ENCODE data around the gene METTL17.

The METTL17 gene

GRCh38 chr14:21032326-21033132 lies 42.7 kb downstream of the METTL17 start:
- in situ Hi-C loops (cut with MboI; ENCODE audit: low sequenced_read_pairs, unreplicated experiment), result no loop called here
- DNase-seq (ENCODE audit: low spot score), result no peak
- TF ChIP-seq CTCF (IDR thresholded peaks at IDR 0.05; ENCODE audit: borderline replicate concordance, control extremely low read depth, extremely low read depth, insufficient read depth, missing control alignments), result no peak

- no peak for DNase-seq (ENCODE audit: low spot score)
- no peak for TF ChIP-seq CTCF (IDR thresholded peaks at IDR 0.05; ENCODE audit: borderline replicate concordance, control extremely low read depth, extremely low read depth, insufficient read depth, missing control alignments)
- in situ Hi-C loops (cut with MboI; ENCODE audit: low sequenced_read_pairs, unreplicated experiment), result no loop called here
Measured at GRCh38 chr14:21033133-21033698, 43.4 kb downstream of the METTL17 start.

DNA sequence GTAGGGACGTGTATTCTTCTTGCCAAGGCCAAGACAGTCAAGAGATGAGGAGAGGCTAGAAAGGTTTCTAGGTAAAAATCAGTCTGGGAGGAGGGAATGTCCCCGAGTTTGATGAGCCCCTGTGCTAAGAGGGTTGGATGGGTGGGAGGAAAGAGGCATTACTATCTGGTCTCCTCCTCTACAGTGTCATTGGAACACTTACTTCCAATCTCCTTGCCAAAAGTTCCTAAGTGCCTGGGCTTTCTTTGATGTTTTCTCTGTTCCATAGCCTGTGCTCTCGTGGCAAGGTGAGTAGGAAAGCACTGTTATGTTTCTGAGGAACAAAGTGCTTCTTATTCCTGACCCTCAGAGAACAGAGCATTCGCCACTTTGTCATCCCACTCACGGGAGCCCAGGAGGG lies 44.9 kb downstream of the METTL17 start, which contains the start of gene RNASE13:
Gene RNASE13 (minus strand): TSS at position 101 of the 400 bp plus-strand sequence. CDS start 519 bp downstream, outside the sequence.
- DNase-seq (ENCODE audit: low spot score), result no peak
- no peak for TF ChIP-seq CTCF (IDR thresholded peaks at IDR 0.05; ENCODE audit: borderline replicate concordance, control extremely low read depth, extremely low read depth, insufficient read depth, missing control alignments)

DNA sequence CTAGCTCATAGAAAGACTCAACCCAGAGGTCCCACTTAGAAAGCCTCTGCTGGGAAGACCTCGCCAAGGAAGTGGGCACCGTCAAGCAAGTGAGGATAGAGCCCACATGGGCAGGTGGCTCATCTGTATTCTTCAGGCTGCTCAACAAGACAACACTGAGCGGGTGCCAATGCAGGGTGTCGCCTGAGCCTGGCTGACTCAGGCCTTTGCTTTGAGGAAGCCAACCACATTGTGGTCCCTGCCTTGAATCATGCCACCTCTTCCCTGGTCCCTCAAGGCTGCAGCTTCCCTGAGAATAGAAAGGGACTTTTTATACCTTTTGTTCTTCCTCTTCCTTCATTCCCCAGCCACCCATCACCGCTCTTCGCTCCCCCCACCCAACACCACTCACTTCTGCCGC lies 47.0 kb downstream of the METTL17 start:
- no peak for DNase-seq (ENCODE audit: low spot score)
- in situ Hi-C loops (cut with MboI; ENCODE audit: low sequenced_read_pairs, unreplicated experiment), result no loop called here
- no peak for TF ChIP-seq CTCF (IDR thresholded peaks at IDR 0.05; ENCODE audit: borderline replicate concordance, control extremely low read depth, extremely low read depth, insufficient read depth, missing control alignments)

More for the DNA sequence above, 44.9 kb downstream of the METTL17 start, which contains the start of gene RNASE13:
- in situ Hi-C loops (cut with MboI; ENCODE audit: low sequenced_read_pairs, unreplicated experiment), result no loop called here

DNA sequence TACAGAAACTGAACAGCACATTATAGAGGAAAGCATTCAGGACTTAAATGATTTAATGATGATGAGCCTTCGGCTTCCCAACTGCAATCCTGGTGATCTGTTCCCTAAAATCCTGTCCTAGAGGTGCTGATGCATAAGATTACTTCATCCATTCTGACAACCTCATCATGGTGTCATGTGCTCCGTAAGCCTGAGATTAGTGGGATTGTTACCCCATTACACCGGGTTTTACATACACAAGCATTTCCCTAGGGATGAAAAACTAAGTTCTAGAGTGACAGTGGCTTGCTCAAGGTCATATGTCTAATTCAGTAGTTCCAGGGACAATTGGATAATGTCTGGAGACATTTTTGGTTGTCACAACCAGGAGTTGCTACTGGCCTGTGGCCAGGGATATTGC lies 47.4 kb downstream of the METTL17 start:
- DNase-seq (ENCODE audit: low spot score), result no peak
- TF ChIP-seq CTCF (IDR thresholded peaks at IDR 0.05; ENCODE audit: borderline replicate concordance, control extremely low read depth, extremely low read depth, insufficient read depth, missing control alignments), result no peak
- in situ Hi-C loops (cut with MboI; ENCODE audit: low sequenced_read_pairs, unreplicated experiment), result no loop called here

GRCh38 chr14:21038441-21039422 lies 49.0 kb downstream of the METTL17 start:
- TF ChIP-seq CTCF (IDR thresholded peaks at IDR 0.05; ENCODE audit: borderline replicate concordance, control extremely low read depth, extremely low read depth, insufficient read depth, missing control alignments), result no peak
- in situ Hi-C loops (cut with MboI; ENCODE audit: low sequenced_read_pairs, unreplicated experiment), result no loop called here
- DNase-seq (ENCODE audit: low spot score), result no peak

Measured in GM13976 (cell line).